ENCODE measurements around the gene TTC24. TPM values are rescaled to one million over a fixed set of nuclear protein-coding genes. Genes with fewer than 3 reads are reported as not detected.

Gene TTC24
- total RNA-seq: not detected in 2 replicates

GRCh38 chr1:156579472-156579871, at the start of gene TTC24:
Gene TTC24, plus strand, starts transcription at chr1:156579723. Its CDS starts 1,642 bp downstream, at chr1:156581365.

GRCh38 chr1:156571919-156572662, 7.4 kb upstream of the TTC24 start, which contains the start of gene IQGAP3:
Gene IQGAP3, minus strand, starts transcription at chr1:156572565. Its CDS starts 36 bp downstream, at chr1:156572529.

GRCh38 chr1:156591432-156592157, 12.1 kb downstream of the TTC24 start, which contains the start of gene NAXE:
Gene NAXE, plus strand, starts transcription at chr1:156591776. Its CDS starts 29 bp downstream, at chr1:156591805.

GRCh38 chr1:156601122-156601830, 21.8 kb downstream of the TTC24 start, which contains the start of gene GPATCH4:
Gene GPATCH4, minus strand, starts transcription at chr1:156601479.

GRCh38 chr1:156618853-156619581, 39.5 kb downstream of the TTC24 start, which contains the start of gene HAPLN2:
Gene HAPLN2, plus strand, starts transcription at chr1:156619415. Its CDS starts 4,076 bp downstream, at chr1:156623491.

Other genes starting within 250 kb of the TTC24 start
- 564 and 587 TPM in 2 replicates for gene CCT3, start 241.4 kb upstream of the TTC24 start, total RNA-seq
- 0.40 TPM in 1 of 2 replicates, not detected in the other for gene TSACC, start 241.2 kb upstream of the TTC24 start, total RNA-seq
- gene RHBG, start 210.5 kb upstream of the TTC24 start, total RNA-seq: not detected in 2 replicates
- gene MEF2D, start 78.9 kb upstream of the TTC24 start, total RNA-seq: 10.6 and 18.1 TPM in 2 replicates
- gene IQGAP3, start 7.2 kb upstream of the TTC24 start, total RNA-seq: 32.6 and 51.6 TPM in 2 replicates
- 69.1 and 79.3 TPM in 2 replicates for gene NAXE, start 12.1 kb downstream of the TTC24 start, total RNA-seq
- gene GPATCH4, start 21.8 kb downstream of the TTC24 start, total RNA-seq: 26.1 and 30.9 TPM in 2 replicates
- not detected in 2 replicates for gene HAPLN2, start 39.7 kb downstream of the TTC24 start, total RNA-seq
- gene BCAN, start 62.4 kb downstream of the TTC24 start, total RNA-seq: not detected in 2 replicates
- 240 and 287 TPM in 2 replicates for gene NES, start 97.7 kb downstream of the TTC24 start, total RNA-seq
- 0.72 and 1.2 TPM in 2 replicates for gene CRABP2, start 125.9 kb downstream of the TTC24 start, total RNA-seq
- gene METTL25B, start 148.7 kb downstream of the TTC24 start, total RNA-seq: 10.0 and 13.0 TPM in 2 replicates
- gene ISG20L2, start 149.0 kb downstream of the TTC24 start, total RNA-seq: 28.3 and 30.5 TPM in 2 replicates
- gene MRPL24, start 161.4 kb downstream of the TTC24 start, total RNA-seq: 42.4 and 46.3 TPM in 2 replicates
- 227 and 275 TPM in 2 replicates for gene HDGF, start 172.0 kb downstream of the TTC24 start, total RNA-seq
- gene PRCC, start 187.8 kb downstream of the TTC24 start, total RNA-seq: 29.5 and 31.9 TPM in 2 replicates
- gene SH2D2A, start 237.1 kb downstream of the TTC24 start, total RNA-seq: 0.27 and 0.65 TPM in 2 replicates